Body of pancreas (tissue), 4 donors: ENCODE results near the gene MAP2K7. TPM values are rescaled to one million over a fixed set of nuclear protein-coding genes. Genes with fewer than 3 reads are reported as not detected.

Experiments used
- ATAC-seq: fragments of 150-250 bp; one replicate; pipeline ENCODE4 v1.9.1; 2016
- DNase-seq, 4 donors: peaks; one replicate each; pipeline ENCODE4 v3.0.0-alpha.2; 2019
- H3K27ac ChIP-seq, 4 donors: fragments of 200-600 bp; sonication (generic); 1 replicate in 3 of 4; 2 replicates in 1 of 4; pipeline versions ENCODE4 v1.5.1 to v1.6.1; 2016 to 2019; ENCODE audit warnings: mild to moderate bottlenecking in 1 of 4, mixed read lengths in 1 of 4, moderate library complexity in 1 of 4
- H3K27me3 ChIP-seq, 2 donors: fragments of 200-600 bp; sonication (generic); one replicate each; pipeline ENCODE4 v1.6.0; 2016; ENCODE audit warnings: mild to moderate bottlenecking in 1 of 2
- H3K36me3 ChIP-seq, 2 donors: fragments of 200-600 bp; sonication (generic); replicated peaks in 1 of 2; 2 replicates each; pipeline ENCODE4 v1.5.1; 2016; ENCODE audit warnings: low read depth in 2 of 2; ENCODE audit not compliant: insufficient read depth in 1 of 2
- H3K4me1 ChIP-seq: fragments of 200-600 bp; sonication (generic); one replicate; pipeline ENCODE4 v1.6.0; 2016
- H3K4me3 ChIP-seq, 2 donors: fragments of 200-600 bp; sonication (generic); 1 replicate in 1 of 2; 2 replicates in 1 of 2; pipeline ENCODE4 v1.5.1; 2016 to 2019
- H3K9me3 ChIP-seq, 3 donors: fragments of 200-600 bp; sonication (generic); 1 replicate in 2 of 3; 2 replicates in 1 of 3; pipeline ENCODE4 v1.5.1; 2016
- POLR2A ChIP-seq, 3 donors: fragments of 450-650 bp; IDR thresholded peaks; one replicate each; pipeline ENCODE4 v1.6.1; 2016; ENCODE audit warnings: antibody characterized with exemption in 3 of 3, mild to moderate bottlenecking in 2 of 3
- WGBS, 2 donors: methylation state at CpG; one replicate each; pipeline ENCODE4 v1.1.5; 2017; 5-methylcytosine and 5-hydroxymethylcytosine counted together
- intact Hi-C: fragments of 100-400 bp; cut with DNase I; formaldehyde crosslinking; loops from one replicate; pipeline ENCODE4 v1.15.1; 2023
- total RNA-seq, 2 donors: library from RNA; depleted of rRNA; stranded (reverse); fragments of >200 nt; gene quantifications; one replicate each; pipeline ENCODE4 v1.1.0, GENCODE V29; 2016
- TF ChIP-seq, protein P1 (sequence below), 7 experiments: fragments of 450-650 bp in 4 of 7; fragments of 200-600 bp in 3 of 7; sonication (generic) in 3 of 7; IDR thresholded peaks; one replicate each; pipeline ENCODE4 v1.5.1; 2016 to 2019; ENCODE audit warnings: antibody characterized with exemption in 7 of 7

MAP2K7 gene
- total RNA-seq, 2 donors from 2014 or later, result 8.0 to 34.9 TPM

DNA sequence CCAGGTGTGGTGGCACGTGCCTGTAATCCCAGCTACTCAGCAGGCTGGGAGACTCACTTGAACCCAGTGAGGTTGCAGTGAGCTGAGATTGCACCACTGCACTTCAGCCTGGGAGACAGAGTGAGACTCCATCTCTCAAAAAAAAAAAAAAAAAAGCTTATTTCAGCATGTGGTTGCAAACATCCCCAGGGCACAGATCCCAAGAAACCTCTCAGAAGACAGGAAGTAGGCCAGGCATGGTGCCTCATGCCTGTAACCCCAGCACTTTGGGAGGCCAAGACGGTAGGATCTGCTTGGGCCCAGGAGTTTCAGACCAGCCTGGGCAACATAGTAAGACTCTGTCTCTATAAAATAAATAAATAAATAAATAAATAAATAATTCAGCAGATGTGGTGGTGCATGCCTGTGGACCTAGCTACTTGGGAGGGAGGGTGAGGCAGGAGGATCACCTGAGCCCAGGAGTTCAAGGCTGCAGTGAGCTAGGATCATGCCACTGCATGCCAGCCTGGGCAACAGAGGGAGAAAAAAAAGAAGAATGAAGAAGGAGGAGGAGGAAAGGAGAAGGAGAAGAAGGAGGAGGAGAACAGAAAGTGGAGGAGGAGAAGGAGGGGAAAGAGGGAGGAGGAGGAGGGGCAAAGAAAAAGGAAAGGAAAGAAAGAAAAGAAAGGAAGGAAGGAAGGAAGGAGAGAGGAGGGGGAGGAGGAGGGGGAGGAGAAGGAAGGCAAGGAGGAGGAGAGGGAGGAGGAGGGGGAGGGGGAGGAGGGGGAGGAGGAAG lies 19.7 kb upstream of the MAP2K7 start:
- Histone ChIP-seq H3K4me3 (no peak overlapping the region), H3K36me3 (no peaks in the 10 kb centered on the region), H3K4me1 (peaks cover 8% of the 10 kb centered on the region), H3K27ac (no peak overlapping the region), H3K9me3 (no peaks in the 10 kb centered on the region), H3K27me3 (no peaks in the 10 kb centered on the region)
- TF ChIP-seq, protein P1, sequence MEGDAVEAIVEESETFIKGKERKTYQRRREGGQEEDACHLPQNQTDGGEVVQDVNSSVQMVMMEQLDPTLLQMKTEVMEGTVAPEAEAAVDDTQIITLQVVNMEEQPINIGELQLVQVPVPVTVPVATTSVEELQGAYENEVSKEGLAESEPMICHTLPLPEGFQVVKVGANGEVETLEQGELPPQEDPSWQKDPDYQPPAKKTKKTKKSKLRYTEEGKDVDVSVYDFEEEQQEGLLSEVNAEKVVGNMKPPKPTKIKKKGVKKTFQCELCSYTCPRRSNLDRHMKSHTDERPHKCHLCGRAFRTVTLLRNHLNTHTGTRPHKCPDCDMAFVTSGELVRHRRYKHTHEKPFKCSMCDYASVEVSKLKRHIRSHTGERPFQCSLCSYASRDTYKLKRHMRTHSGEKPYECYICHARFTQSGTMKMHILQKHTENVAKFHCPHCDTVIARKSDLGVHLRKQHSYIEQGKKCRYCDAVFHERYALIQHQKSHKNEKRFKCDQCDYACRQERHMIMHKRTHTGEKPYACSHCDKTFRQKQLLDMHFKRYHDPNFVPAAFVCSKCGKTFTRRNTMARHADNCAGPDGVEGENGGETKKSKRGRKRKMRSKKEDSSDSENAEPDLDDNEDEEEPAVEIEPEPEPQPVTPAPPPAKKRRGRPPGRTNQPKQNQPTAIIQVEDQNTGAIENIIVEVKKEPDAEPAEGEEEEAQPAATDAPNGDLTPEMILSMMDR (IDR thresholded peaks at IDR 0.05), result no peak
- no peak for TF ChIP-seq POLR2A (IDR thresholded peaks at IDR 0.05)
- ATAC-seq (no peak), DNase-seq (no peak)
- intact Hi-C loops, result no loop called here
- WGBS, 2 donors, result 85 to 90% methylated on average over 2 of the region's 2 CpGs

GRCh38 chr19:7885818-7886217 lies 17.9 kb upstream of the MAP2K7 start:
- Histone ChIP-seq H3K36me3 (no peaks in the 10 kb centered on the region), H3K27me3 (no peaks in the 10 kb centered on the region), H3K4me3 (no peak overlapping the region), H3K9me3 (no peaks in the 10 kb centered on the region), H3K4me1 (peaks cover 19% of the 10 kb centered on the region), H3K27ac (no peak overlapping the region)
- 87 to 88% methylated on average over 8 of the region's 8 CpGs for WGBS, 2 donors
- DNase-seq (no peak), ATAC-seq (no peak)
- TF ChIP-seq, protein P1 (IDR thresholded peaks at IDR 0.05), result no peak
- TF ChIP-seq POLR2A (IDR thresholded peaks at IDR 0.05), result no peak
- intact Hi-C loops, result no loop called here

GRCh38 chr19:7887408-7888144 lies 16.1 kb upstream of the MAP2K7 start:
- DNase-seq (no peak), ATAC-seq (no peak)
- Histone ChIP-seq H3K4me1 (peaks cover 19% of the 10 kb centered on the region), H3K9me3 (no peaks in the 10 kb centered on the region), H3K4me3 (no peak overlapping the region), H3K27me3 (no peaks in the 10 kb centered on the region), H3K27ac (no peak overlapping the region), H3K36me3 (no peaks in the 10 kb centered on the region)
- TF ChIP-seq, protein P1 (IDR thresholded peaks at IDR 0.05), result no peak
- no peak for TF ChIP-seq POLR2A (IDR thresholded peaks at IDR 0.05)
- 73 to 82% methylated on average over 16 of the region's 16 CpGs for WGBS, 2 donors
- intact Hi-C loops, result no loop called here

- intact Hi-C loops, result no loop called here
- DNase-seq, result peak; percentile 78 to 88 (median 82)
- H3K4me3 ChIP-seq, result peak within 1 kb of the TSS; percentile 43 to 57
- peak; percentile 80 to 91 (median 84) for TF ChIP-seq POLR2A (IDR thresholded peaks at IDR 0.05)
- TF ChIP-seq, protein P1 (IDR thresholded peaks at IDR 0.05), result peak in 3 of 7 experiments; percentile 1 to 11 (median 11)
- H3K4me1 ChIP-seq, result peaks cover 19% of the 10 kb centered on the region
- H3K36me3 ChIP-seq, result no peaks in the 10 kb centered on the region
- peak; percentile 98 for ATAC-seq
- 3 to 63% methylated on average over 4 to 43 of the region's 53 CpGs for WGBS, 2 donors
- H3K27ac ChIP-seq, result peak within 1 kb of the TSS; percentile 66 to 81 (median 74)
- no peaks in the 10 kb centered on the region for H3K9me3 ChIP-seq
- no peaks in the 10 kb centered on the region for H3K27me3 ChIP-seq
Observed at GRCh38 chr19:7888145-7888825, 15.4 kb upstream of the MAP2K7 start, which contains the start of gene LRRC8E. Gene LRRC8E (plus strand): TSS chr19:7888510. CDS start chr19:7895604, 7,094 bp downstream.
